Fibroblast of lung (primary cell): Measurements from ENCODE around the gene CCNY. TPM values are rescaled to one million over a fixed set of nuclear protein-coding genes. Genes with fewer than 3 reads are reported as not detected.

Experiments
- DNase-seq, 2 donors: peaks; one replicate each; pipeline versions ENCODE4 v3.0.0 to v3.0.0-alpha.2; 2010; ENCODE audit warnings: low read depth in 2 of 2
- H2AFZ ChIP-seq: 2 replicates; pipeline ENCODE4 v1.5.1; 2012; ENCODE audit warnings: low read length, control low read depth, inconsistent platforms
- H3K27ac ChIP-seq: 2 replicates; pipeline ENCODE4 v1.5.1; 2011; ENCODE audit warnings: low read length, control low read depth; ENCODE audit not compliant: insufficient read depth
- H3K27me3 ChIP-seq: 2 replicates; pipeline ENCODE4 v1.5.1; 2011; ENCODE audit warnings: mild to moderate bottlenecking, low read length; ENCODE audit not compliant: control insufficient read depth, insufficient read depth
- H3K36me3 ChIP-seq: 2 replicates; pipeline ENCODE4 v1.5.1; 2011; ENCODE audit warnings: low read length; ENCODE audit not compliant: control insufficient read depth, insufficient read depth
- H3K4me1 ChIP-seq: 2 replicates; pipeline ENCODE4 v1.5.1; 2011; ENCODE audit warnings: low read length; ENCODE audit not compliant: control insufficient read depth, insufficient read depth; ENCODE audit errors: extremely low read depth
- H3K4me2 ChIP-seq: 2 replicates; pipeline ENCODE4 v1.5.1; 2011; ENCODE audit warnings: low read length, control low read depth; ENCODE audit not compliant: insufficient read depth; ENCODE audit errors: extremely low read depth
- H3K4me3 ChIP-seq, 4 experiments: fragments of 200-600 bp in 1 of 4; sonication (generic) in 1 of 4; replicated peaks in 1 of 4; 2 replicates each; pipeline ENCODE4 v1.5.1; 2011 to 2016; ENCODE audit warnings: low read length in 4 of 4, low read depth in 3 of 4, mild to moderate bottlenecking in 3 of 4, control low read depth in 2 of 4, inconsistent platforms in 1 of 4, mixed read lengths in 1 of 4; ENCODE audit not compliant: insufficient read depth in 1 of 4; ENCODE audit errors: control extremely low read depth in 1 of 4
- H3K79me2 ChIP-seq: 2 replicates; pipeline ENCODE4 v1.5.1; 2012; ENCODE audit warnings: mild to moderate bottlenecking, low read length, inconsistent platforms; ENCODE audit not compliant: control insufficient read depth, insufficient read depth
- H3K9ac ChIP-seq: 2 replicates; pipeline ENCODE4 v1.5.1; 2011; ENCODE audit warnings: mild to moderate bottlenecking, low read length, control low read depth; ENCODE audit not compliant: insufficient read depth
- H3K9me3 ChIP-seq: 2 replicates; pipeline ENCODE4 v1.5.1; 2012; ENCODE audit warnings: low read depth, low read length; ENCODE audit not compliant: control insufficient read depth, insufficient read depth
- H4K20me1 ChIP-seq: 2 replicates; pipeline ENCODE4 v1.5.1; 2011; ENCODE audit warnings: low read length; ENCODE audit not compliant: control insufficient read depth, insufficient read depth; ENCODE audit errors: extremely low read depth
- CTCF ChIP-seq, 2 donors: IDR thresholded peaks in 1 of 2; conservative IDR thresholded peaks in 1 of 2; 1 replicate in 1 of 2; 2 replicates in 1 of 2; pipeline ENCODE4 v1.5.1; 2011 to 2012; ENCODE audit warnings: low read length in 2 of 2, control low read depth in 1 of 2, inconsistent platforms in 1 of 2, low read depth in 1 of 2, mild to moderate bottlenecking in 1 of 2
- EZH2 ChIP-seq: IDR thresholded peaks from 2 replicates; pipeline ENCODE4 v1.5.1; 2012; ENCODE audit warnings: low read length, control low read depth, mild to moderate bottlenecking; ENCODE audit errors: missing control alignments
- polyA plus RNA-seq, 2 donors: library from polyadenylated mRNA; depleted of rRNA in 1 of 2; stranded (reverse) in 1 of 2; unstranded in 1 of 2; fragments of >200 nt; gene quantifications; 2 replicates each; pipeline ENCODE4 v1.2.1, GENCODE V29; 2011 to 2012; ENCODE audit warnings: missing spikeins in 1 of 2
- total RNA-seq: library from RNA; depleted of rRNA; stranded (reverse); fragments of >200 nt; gene quantifications from 2 replicates; pipeline ENCODE4 v1.2.1, GENCODE V29; 2014

CCNY gene
- total and polyA plus RNA-seq, 2 donors (not counting 1 experiment from before 2014, with no cell fraction given), result 34.7 to 66.4 TPM

- no peaks in the 10 kb centered on the region for H3K79me2 ChIP-seq
- no peak overlapping the region for H3K4me2 ChIP-seq
- no peaks in the 10 kb centered on the region for H3K36me3 ChIP-seq
- H3K9me3 ChIP-seq, result no peaks in the 10 kb centered on the region
- H3K9ac ChIP-seq, result no peak overlapping the region
- no peak overlapping the region for H2AFZ ChIP-seq
- DNase-seq, result no peak
- H3K4me1 ChIP-seq, result peaks cover 2% of the 10 kb centered on the region
- no peak overlapping the region for H3K27ac ChIP-seq
- no peaks in the 10 kb centered on the region for H4K20me1 ChIP-seq
- H3K27me3 ChIP-seq, result no peaks in the 10 kb centered on the region
- no peak overlapping the region for H3K4me3 ChIP-seq
- TF ChIP-seq CTCF (conservative IDR thresholded peaks at IDR 0.05 in 1 of 2, IDR thresholded peaks at IDR 0.05 in 1 of 2; ENCODE audit: low read depth in 1 of 2, low read length in 2 of 2), result no peak
- TF ChIP-seq EZH2, result no peak
Observed at GRCh38 chr10:35299016-35299415, 37.3 kb upstream of the CCNY start.

DNA sequence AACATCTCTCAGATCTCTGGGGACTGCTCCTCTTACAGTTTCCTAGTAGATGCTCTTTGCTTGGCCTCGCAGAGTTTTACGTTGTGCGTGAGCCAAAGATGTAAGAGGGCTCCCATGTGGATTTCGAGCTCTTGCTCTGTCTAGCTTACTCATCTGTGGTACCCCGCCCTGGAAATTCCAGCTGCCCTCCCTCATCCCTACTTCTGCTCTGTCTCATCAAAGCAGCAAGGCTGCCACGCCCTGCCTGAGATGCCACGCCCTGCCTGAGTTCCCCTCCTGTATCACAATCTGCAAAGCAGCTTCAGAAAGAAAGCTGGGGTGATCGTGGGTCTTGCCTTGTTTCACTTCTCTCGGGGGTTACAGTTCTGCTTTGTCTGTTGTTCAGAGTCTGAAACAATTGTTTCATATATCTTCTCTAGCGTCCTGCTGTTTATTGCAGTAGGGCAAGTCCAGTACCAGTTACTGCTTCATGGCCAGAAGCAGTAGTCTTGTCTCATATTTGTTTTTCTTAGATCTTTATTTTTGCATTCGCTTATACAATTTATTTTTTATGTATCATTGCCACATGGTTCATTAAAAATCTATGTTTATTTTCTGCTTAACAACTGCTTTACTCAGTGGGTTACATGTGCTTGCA lies 36.1 kb upstream of the CCNY start:
- Histone ChIP-seq H3K9ac (no peak overlapping the region), H3K4me1 (peaks cover 2% of the 10 kb centered on the region), H3K79me2 (no peaks in the 10 kb centered on the region), H4K20me1 (no peaks in the 10 kb centered on the region), H3K27me3 (no peaks in the 10 kb centered on the region), H3K4me2 (peak overlapping the region; percentile 54), H3K4me3 (no peak overlapping the region), H3K9me3 (no peaks in the 10 kb centered on the region), H2AFZ (peak overlapping the region; percentile 55), H3K36me3 (no peaks in the 10 kb centered on the region), H3K27ac (no peak overlapping the region)
- TF ChIP-seq CTCF (conservative IDR thresholded peaks at IDR 0.05 in 1 of 2, IDR thresholded peaks at IDR 0.05 in 1 of 2; ENCODE audit: low read depth in 1 of 2, low read length in 2 of 2), result no peak
- TF ChIP-seq EZH2, result no peak
- DNase-seq, result peak; percentile 63 to 76

DNA sequence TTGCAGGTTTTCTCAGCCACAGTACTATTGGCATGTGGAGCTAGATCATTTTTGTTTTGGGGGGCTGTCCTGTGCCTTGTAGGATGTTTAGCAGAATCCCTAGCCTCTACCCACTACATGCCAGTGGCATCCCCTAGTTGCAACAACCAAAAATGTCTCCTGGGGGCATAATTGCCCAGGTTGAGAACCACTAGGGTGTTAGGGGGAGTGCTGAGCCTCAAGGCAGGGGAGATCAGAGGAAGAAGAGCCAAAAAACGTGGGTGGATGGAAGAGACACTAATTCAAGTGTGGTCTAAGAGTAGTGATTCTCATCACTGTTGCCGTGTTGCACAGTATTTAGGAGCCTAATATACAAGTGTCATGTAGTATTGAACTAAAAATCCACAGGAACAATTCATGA lies 31.7 kb upstream of the CCNY start:
- Histone ChIP-seq H3K27ac (no peak overlapping the region), H3K27me3 (no peaks in the 10 kb centered on the region), H2AFZ (no peak overlapping the region), H3K9ac (no peak overlapping the region), H3K36me3 (no peaks in the 10 kb centered on the region), H3K4me2 (no peak overlapping the region), H4K20me1 (no peaks in the 10 kb centered on the region), H3K79me2 (no peaks in the 10 kb centered on the region), H3K9me3 (no peaks in the 10 kb centered on the region), H3K4me1 (peaks cover 2% of the 10 kb centered on the region), H3K4me3 (no peak overlapping the region)
- TF ChIP-seq EZH2 (no peak), CTCF (conservative IDR thresholded peaks at IDR 0.05 in 1 of 2, IDR thresholded peaks at IDR 0.05 in 1 of 2; ENCODE audit: low read depth in 1 of 2, low read length in 2 of 2) (no peak)
- DNase-seq, result no peak
